Measurements from ENCODE around the gene ZNF583. TPM values are rescaled to one million over a fixed set of nuclear protein-coding genes. Genes with fewer than 3 reads are reported as not detected.

Gene ZNF583
- total RNA-seq: 1 to 10 TPM; 1.3 to 2.1 TPM

DNA sequence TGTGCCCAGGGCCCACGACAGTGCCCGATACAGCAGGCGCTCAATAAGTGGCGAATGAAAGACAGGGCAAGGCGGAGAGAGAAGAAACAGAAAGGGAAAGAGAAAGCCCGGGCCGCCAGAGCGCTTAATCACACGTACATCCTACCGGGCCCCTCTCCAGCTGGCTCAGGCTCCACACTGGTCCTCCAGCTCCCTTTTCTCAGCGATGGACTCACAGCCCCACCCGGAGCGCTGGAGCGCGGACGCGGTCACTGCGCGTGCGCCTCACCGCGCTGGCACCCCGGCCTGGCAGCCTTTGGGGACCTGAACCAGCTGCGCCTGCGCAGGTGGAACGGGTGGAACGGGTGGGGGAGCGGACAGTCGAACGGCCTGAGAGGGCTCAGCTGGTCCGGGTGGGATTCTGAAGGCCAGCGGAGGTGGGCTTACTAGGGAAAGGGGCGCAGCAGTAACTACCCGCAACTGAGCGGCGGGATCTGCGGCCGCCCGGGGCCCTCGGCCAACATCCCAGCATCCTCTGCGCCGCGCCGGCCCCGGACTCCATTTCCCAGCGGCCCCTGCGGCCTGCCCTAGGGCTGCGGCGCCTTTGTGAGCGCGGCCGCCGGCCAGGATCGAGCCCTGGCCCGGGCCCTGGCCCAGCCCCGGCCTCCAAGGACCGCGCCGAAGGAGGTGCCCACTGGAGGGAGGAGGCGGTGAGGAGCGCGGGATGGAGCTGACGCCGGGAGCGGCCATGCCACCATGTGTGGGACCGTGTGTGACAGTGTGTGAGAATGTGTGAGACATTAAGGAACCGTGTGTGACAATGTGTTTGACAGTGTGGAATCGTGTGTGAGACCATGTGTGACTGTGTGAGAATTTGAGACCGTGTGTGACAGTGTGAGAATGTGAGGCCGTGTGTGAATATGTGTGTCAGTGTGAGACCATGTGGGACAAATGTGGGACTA is at the start of gene ZNF583:
ZNF583 (plus strand) TSS at position 569 of the 941 bp plus-strand sequence. CDS start 2,783 bp downstream, outside the sequence.
- Histone ChIP-seq H3K9ac (ENCODE audit: low read depth in 2 of 2, low read length in 2 of 2) (peak within 1 kb of the TSS; percentile 61 to 74), H3K36me3 (no peaks in the 10 kb centered on the region), H3K9me3 (peaks cover 2% of the 10 kb centered on the region), H3K4me3 (peak within 1 kb of the TSS; percentile 75), H3K4me1 (no peaks in the 10 kb centered on the region), H3K27me3 (no peaks in the 10 kb centered on the region), H3K27ac (peak within 1 kb of the TSS; percentile 91)
- TF ChIP-seq CTCF (IDR thresholded peaks at IDR 0.05): no peak
- intact Hi-C loops (cut with DNase I): loop anchor here (10.0 kb wide), 1 partner anchor 191 kb away; the partner anchor contains the start of gene ZNF71
- peak; percentile 94 for DNase-seq

DNA sequence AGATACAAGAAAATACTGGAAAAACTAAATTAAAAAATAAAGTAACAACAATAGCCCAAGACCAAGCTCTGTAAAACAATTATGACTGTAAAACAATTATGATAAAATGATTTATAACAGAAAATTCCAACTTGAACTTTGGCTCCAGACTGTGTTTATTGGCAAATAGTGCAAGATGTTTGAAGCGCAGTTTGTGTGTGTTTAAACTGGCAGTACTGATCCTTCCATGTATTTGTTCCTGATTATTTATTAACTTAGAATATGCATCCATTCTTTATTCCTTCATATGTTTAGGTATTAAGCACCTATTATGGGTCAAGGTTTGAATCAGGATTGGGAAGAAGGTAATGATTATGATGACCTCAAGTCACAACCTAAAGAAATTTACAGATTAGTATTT is 48.6 kb upstream of the ZNF583 start:
- Histone ChIP-seq H3K9ac (ENCODE audit: low read depth in 2 of 2, low read length in 2 of 2) (no peak overlapping the region), H3K27me3 (no peaks in the 10 kb centered on the region), H3K4me3 (no peak overlapping the region), H3K36me3 (no peaks in the 10 kb centered on the region), H3K9me3 (no peaks in the 10 kb centered on the region), H3K4me1 (no peaks in the 10 kb centered on the region), H3K27ac (no peak overlapping the region)
- intact Hi-C loops (cut with DNase I): no loop called here
- no peak for TF ChIP-seq CTCF (IDR thresholded peaks at IDR 0.05)
- DNase-seq: no peak

GRCh38 chr19:56356944-56357343 is 47.2 kb upstream of the ZNF583 start:
- Histone ChIP-seq H3K4me3 (no peak overlapping the region), H3K27me3 (no peaks in the 10 kb centered on the region), H3K9me3 (no peaks in the 10 kb centered on the region), H3K36me3 (no peaks in the 10 kb centered on the region), H3K9ac (ENCODE audit: low read depth in 2 of 2, low read length in 2 of 2) (no peak overlapping the region), H3K4me1 (no peaks in the 10 kb centered on the region), H3K27ac (no peak overlapping the region)
- no peak for DNase-seq
- intact Hi-C loops (cut with DNase I): no loop called here
- no peak for TF ChIP-seq CTCF (IDR thresholded peaks at IDR 0.05)

DNA sequence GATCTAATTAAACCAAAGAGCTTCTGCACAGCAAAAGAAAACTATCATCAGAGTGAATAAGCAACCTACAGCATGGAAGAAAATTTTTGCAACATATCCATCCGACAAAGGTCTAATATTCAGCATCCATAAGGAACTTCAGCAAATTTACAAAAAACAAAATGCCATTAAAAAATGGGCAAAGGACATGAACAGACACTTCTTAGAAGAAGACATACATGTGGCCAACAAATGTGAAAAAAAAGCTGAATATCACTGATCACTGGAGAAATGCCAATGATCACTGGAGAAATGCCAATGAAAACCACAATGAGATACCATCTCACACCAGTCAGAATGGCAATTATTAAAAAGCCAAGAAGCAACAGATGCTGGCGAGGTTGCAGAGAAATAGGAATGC is 43.3 kb upstream of the ZNF583 start:
- intact Hi-C loops (cut with DNase I): no loop called here
- no peaks in the 10 kb centered on the region for H3K4me1 ChIP-seq
- no peak for DNase-seq
- H3K27ac ChIP-seq: no peak overlapping the region
- no peaks in the 10 kb centered on the region for H3K36me3 ChIP-seq
- no peak overlapping the region for H3K9ac ChIP-seq (ENCODE audit: low read depth in 2 of 2, low read length in 2 of 2)
- no peak for TF ChIP-seq CTCF (IDR thresholded peaks at IDR 0.05)
- no peaks in the 10 kb centered on the region for H3K9me3 ChIP-seq
- H3K27me3 ChIP-seq: no peaks in the 10 kb centered on the region
- H3K4me3 ChIP-seq: no peak overlapping the region

DNA sequence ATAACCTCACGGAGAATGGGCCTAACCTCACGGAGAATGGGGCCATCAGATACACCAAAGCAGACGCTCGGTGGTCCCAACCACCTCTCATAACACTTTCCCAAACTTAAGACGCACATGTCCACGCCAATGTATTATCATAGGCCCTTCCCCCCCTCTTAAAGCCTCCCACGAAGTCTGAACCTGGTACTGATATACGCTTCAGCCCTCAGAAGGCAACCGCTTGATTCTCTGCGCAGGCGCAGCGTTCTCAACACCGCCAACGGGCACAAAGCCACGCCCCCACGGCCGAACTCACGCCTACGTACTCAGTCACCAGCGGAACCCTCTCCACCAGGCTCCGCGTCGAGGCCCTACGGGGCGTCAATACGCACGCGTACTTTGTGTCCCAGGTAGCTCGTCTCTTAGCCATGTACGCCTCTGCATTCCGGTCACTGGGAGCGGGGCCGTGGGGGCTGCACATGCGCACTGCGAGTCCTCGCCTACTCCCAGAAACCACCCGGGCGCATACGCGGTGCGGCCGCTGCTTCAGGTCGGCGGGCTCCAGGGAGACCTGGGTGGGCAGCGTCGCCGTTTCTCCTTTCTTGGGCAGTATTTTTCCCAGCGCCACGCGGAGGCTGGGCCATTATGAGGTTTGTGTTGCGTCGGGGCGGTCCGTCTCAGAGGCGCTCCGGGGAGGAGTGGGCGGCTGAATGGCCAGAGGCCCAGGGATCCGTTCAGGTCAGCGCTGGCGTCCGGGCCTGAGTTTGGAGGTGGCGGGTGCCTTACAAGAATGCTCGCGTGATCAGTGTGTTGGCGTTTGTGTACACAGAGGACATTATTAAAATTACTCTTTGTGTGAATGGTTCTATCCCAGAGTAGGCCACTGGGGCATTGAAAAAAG is 36.1 kb upstream of the ZNF583 start:
- DNase-seq: peak; percentile 89
- H3K9me3 ChIP-seq: no peaks in the 10 kb centered on the region
- no peak for TF ChIP-seq CTCF (IDR thresholded peaks at IDR 0.05)
- peak overlapping the region; percentile 58 for H3K27ac ChIP-seq
- H3K4me3 ChIP-seq: peak overlapping the region; percentile 48
- no peaks in the 10 kb centered on the region for H3K4me1 ChIP-seq
- peak overlapping the region in 1 of 2 donors; percentile 84 for H3K9ac ChIP-seq (ENCODE audit: low read depth in 2 of 2, low read length in 2 of 2)
- H3K27me3 ChIP-seq: no peaks in the 10 kb centered on the region
- intact Hi-C loops (cut with DNase I): no loop called here
- H3K36me3 ChIP-seq: no peaks in the 10 kb centered on the region
